Esophagus squamous epithelium (tissue), 5 donors: ENCODE results near the gene CSNK1G2. TPM values are rescaled to one million over a fixed set of nuclear protein-coding genes. Genes with fewer than 3 reads are reported as not detected.

Experiments used
- DNase-seq: peaks from one replicate; lab custom pipeline; 2025; lab: John Stamatoyannopoulos, UW
- H3K27ac ChIP-seq, 4 donors: fragments of 200-600 bp; sonication (generic); one replicate each; pipeline ENCODE4 v1.5.1; 2016 to 2019; ENCODE audit warnings: mild to moderate bottlenecking in 1 of 4
- H3K27me3 ChIP-seq, 4 donors: fragments of 200-600 bp; sonication (generic); 1 replicate in 3 of 4; 2 replicates in 1 of 4; pipeline versions ENCODE4 v1.5.1 to v1.6.0; 2017 to 2021; ENCODE audit warnings: antibody characterized with exemption in 1 of 4
- H3K36me3 ChIP-seq, 3 donors: fragments of 200-600 bp; sonication (generic); one replicate each; pipeline ENCODE4 v1.5.1; 2016 to 2019
- H3K4me1 ChIP-seq, 3 donors: fragments of 200-600 bp; sonication (generic); one replicate each; pipeline ENCODE4 v1.5.1; 2017 to 2019
- H3K4me3 ChIP-seq, 4 donors: fragments of 200-600 bp; sonication (generic); 1 replicate in 3 of 4; 2 replicates in 1 of 4; pipeline ENCODE4 v1.5.1; 2016 to 2019; ENCODE audit warnings: mild to moderate bottlenecking in 2 of 4, moderate library complexity in 1 of 4
- H3K9me3 ChIP-seq, 3 donors: fragments of 200-600 bp; sonication (generic); one replicate each; pipeline ENCODE4 v1.5.1; 2016 to 2019
- CTCF ChIP-seq, 6 experiments: fragments of 450-650 bp in 4 of 6; fragments of 200-600 bp in 2 of 6; sonication (generic) in 2 of 6; IDR thresholded peaks; one replicate each; pipeline ENCODE4 v1.5.1; 2016 to 2019; ENCODE audit warnings: antibody characterized with exemption in 6 of 6, mild to moderate bottlenecking in 4 of 6, moderate library complexity in 4 of 6
- POLR2A ChIP-seq, 4 donors: fragments of 450-650 bp; IDR thresholded peaks; one replicate each; pipeline ENCODE4 v1.6.1; 2017; ENCODE audit warnings: antibody characterized with exemption in 4 of 4, mild to moderate bottlenecking in 4 of 4, moderate library complexity in 3 of 4
- WGBS, 2 donors: methylation state at CpG; one replicate each; pipeline ENCODE4 v1.1.5; 2018; 5-methylcytosine and 5-hydroxymethylcytosine counted together
- intact Hi-C: fragments of 100-400 bp; cut with DNase I; formaldehyde crosslinking; loops from one replicate; pipeline ENCODE4 v1.15.0; 2022
- total RNA-seq, 4 donors: library from RNA; depleted of rRNA; stranded (reverse); fragments of >200 nt; gene quantifications; one replicate each; pipeline ENCODE4 v1.1.0, GENCODE V29; 2016
- donor health status: DM: yes; HTN: yes; CAD: no.

CSNK1G2 gene
- total RNA-seq, 4 donors from 2014 or later = 40.4 to 68.9 (median 60.3) TPM

- 92% methylated on average over 17 of the region's 32 CpGs; no CpG with 5 or more reads in 1 of the 2 donors for WGBS, 2 donors
These were observed 19.1 kb downstream of the CSNK1G2 start for GRCh38 chr19:1959928-1960589.

GRCh38 chr19:1961000-1961883 lies 20.3 kb downstream of the CSNK1G2 start:
- WGBS, 2 donors = 90 to 91% methylated on average over 7 to 12 of the region's 42 CpGs
- no peak overlapping the region for H3K27ac ChIP-seq
- no peaks in the 10 kb centered on the region for H3K27me3 ChIP-seq
- DNase-seq = no peak
- no peak overlapping the region for H3K4me3 ChIP-seq
- H3K36me3 ChIP-seq = peaks cover 0 to 53% (median 0%) of the 10 kb centered on the region in 3 donors
- no peaks in the 10 kb centered on the region for H3K4me1 ChIP-seq
- intact Hi-C loops = no loop called here
- H3K9me3 ChIP-seq = no peaks in the 10 kb centered on the region
- TF ChIP-seq POLR2A (IDR thresholded peaks at IDR 0.05) = no peak
- TF ChIP-seq CTCF (IDR thresholded peaks at IDR 0.05) = no peak

More at GRCh38 chr19:1959928-1960589, 19.1 kb downstream of the CSNK1G2 start:
- no peak for DNase-seq
- Histone ChIP-seq H3K4me3 (no peak overlapping the region), H3K36me3 (peaks cover 0 to 45% (median 0%) of the 10 kb centered on the region in 3 donors), H3K9me3 (no peaks in the 10 kb centered on the region), H3K27ac (no peak overlapping the region), H3K27me3 (no peaks in the 10 kb centered on the region), H3K4me1 (peaks cover 0 to 4% (median 0%) of the 10 kb centered on the region in 3 donors)
- intact Hi-C loops = loop anchor here (10.0 kb wide), 1 partner anchor 175 kb away; no protein-coding TSS in a partner anchor
- TF ChIP-seq CTCF (IDR thresholded peaks at IDR 0.05) (no peak), POLR2A (IDR thresholded peaks at IDR 0.05) (no peak)

- WGBS, 2 donors = 78 to 95% methylated on average over 4 to 7 of the region's 23 CpGs
- no peak for DNase-seq
- intact Hi-C loops = no loop called here
These were observed 21.7 kb downstream of the CSNK1G2 start for GRCh38 chr19:1962674-1963073.

GRCh38 chr19:1967087-1967608 lies 26.2 kb downstream of the CSNK1G2 start:
- no peak overlapping the region for H3K27ac ChIP-seq

More at GRCh38 chr19:1962674-1963073, 21.7 kb downstream of the CSNK1G2 start:
- TF ChIP-seq CTCF (IDR thresholded peaks at IDR 0.05) = no peak
- no peaks in the 10 kb centered on the region for H3K4me1 ChIP-seq
- peaks cover 0 to 55% (median 0%) of the 10 kb centered on the region in 3 donors for H3K36me3 ChIP-seq
- H3K9me3 ChIP-seq = no peaks in the 10 kb centered on the region
- no peak overlapping the region for H3K27ac ChIP-seq
- no peaks in the 10 kb centered on the region for H3K27me3 ChIP-seq
- H3K4me3 ChIP-seq = no peak overlapping the region

More at GRCh38 chr19:1967087-1967608, 26.2 kb downstream of the CSNK1G2 start:
- 75 to 94% methylated on average over 15 to 17 of the region's 26 CpGs for WGBS, 2 donors
- H3K4me1 ChIP-seq = no peaks in the 10 kb centered on the region
- no peaks in the 10 kb centered on the region for H3K27me3 ChIP-seq
- H3K4me3 ChIP-seq = no peak overlapping the region
- DNase-seq = no peak
- no peaks in the 10 kb centered on the region for H3K9me3 ChIP-seq
- TF ChIP-seq CTCF (IDR thresholded peaks at IDR 0.05) = no peak
- intact Hi-C loops = no loop called here
- H3K36me3 ChIP-seq = peaks cover 11 to 67% (median 12%) of the 10 kb centered on the region in 3 donors
